HTERT RPE-1 (cell line): ENCODE data around the gene SMARCB1.

Source experiments
- in situ Hi-C: fragments of 300-500 bp; cut with MboI; formaldehyde crosslinking; loops from 4 replicates; pipeline ENCODE4 v1.14.3; 2020; ENCODE audit warnings: low sequenced_read_pairs

Gene SMARCB1

DNA sequence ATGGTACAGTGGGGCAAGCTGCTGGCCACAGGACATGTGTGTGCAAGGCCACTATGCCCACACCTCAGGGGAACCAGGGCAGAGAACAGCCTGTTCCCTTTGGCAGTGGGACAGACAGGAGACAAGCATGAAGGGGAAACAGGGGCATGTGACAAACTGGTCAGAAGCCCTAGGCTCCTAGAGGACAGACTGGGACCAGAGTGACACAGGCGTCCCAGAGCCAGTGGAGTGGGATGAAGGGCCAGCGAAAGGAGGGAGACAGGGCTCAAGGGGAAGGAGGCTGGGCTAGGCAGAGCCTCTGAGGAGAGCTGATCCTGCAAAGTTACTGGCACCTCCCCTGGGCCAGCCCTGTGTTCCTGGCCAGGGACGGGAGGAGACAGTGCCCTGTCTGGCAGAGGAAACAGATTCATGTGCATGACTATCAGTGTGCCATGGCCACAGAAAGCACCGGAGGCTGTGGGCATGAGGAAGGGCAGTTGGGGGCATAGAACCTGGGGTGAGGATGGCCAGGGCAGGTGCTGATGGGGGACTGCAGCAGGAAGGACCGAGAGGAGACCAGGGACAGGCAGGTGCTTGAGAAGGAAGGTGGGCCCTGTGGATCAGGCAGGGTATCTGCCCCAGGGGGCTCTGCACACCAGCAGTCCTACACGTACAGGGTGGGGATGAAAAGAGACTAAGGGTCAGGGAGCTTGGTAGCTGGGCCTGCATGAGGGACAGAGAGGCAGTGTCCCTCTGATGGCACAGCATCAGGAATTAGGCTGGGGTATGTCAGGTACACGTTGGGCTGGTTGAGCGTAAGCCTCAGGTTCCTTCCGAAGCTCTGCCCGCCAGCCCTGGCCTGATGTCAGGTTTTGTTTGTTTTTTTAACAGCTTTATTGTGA is 42.3 kb downstream of the SMARCB1 start:
- in situ Hi-C loops = no loop called here

GRCh38 chr22:23829845-23830372 is 43.1 kb downstream of the SMARCB1 start:
- in situ Hi-C loops = no loop called here

DNA sequence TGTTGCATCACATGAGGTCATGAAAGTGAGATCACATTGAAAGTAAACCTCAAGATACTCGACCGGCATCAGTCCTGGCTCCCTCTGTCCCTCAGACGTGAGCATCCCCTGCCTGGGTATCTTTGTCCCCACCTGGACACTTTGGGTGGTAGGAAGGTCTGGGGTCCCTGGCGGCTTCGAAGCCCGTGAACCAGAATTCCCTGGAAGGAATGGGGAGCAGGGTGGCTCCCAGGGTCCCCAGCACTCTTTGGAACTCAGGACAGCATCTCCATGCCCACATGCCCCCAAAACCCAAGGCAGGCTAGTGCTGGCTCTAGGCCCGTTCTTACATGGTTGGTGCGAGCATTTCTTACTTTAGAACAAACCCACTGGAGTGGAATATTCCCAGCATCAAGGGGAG is 44.5 kb downstream of the SMARCB1 start:
- in situ Hi-C loops = no loop called here

DNA sequence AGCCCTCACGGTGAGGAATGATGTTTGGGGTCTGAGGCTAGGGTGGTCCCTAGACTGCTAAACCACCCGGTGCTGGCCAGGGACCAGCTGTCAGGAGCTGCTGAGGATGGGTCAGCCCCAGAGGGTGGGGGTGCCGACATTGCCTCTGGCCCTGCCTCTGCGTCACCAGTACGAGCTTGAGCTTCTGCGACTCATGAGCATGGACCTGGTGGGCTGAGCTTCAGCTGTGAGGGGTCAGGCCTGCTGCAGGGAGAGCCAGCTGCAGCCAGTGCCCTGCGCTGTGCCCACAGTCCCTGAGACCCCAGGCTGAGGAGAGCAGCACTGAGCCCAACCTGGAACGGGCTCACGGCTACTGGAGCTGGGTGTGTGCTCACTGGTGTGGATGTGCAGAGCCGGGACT is 45.0 kb downstream of the SMARCB1 start:
- in situ Hi-C loops = no loop called here

- in situ Hi-C loops = no loop called here
Observed at GRCh38 chr22:23832226-23833016, 45.7 kb downstream of the SMARCB1 start.

- in situ Hi-C loops = no loop called here
Observed at GRCh38 chr22:23833017-23833751, 46.4 kb downstream of the SMARCB1 start.

DNA sequence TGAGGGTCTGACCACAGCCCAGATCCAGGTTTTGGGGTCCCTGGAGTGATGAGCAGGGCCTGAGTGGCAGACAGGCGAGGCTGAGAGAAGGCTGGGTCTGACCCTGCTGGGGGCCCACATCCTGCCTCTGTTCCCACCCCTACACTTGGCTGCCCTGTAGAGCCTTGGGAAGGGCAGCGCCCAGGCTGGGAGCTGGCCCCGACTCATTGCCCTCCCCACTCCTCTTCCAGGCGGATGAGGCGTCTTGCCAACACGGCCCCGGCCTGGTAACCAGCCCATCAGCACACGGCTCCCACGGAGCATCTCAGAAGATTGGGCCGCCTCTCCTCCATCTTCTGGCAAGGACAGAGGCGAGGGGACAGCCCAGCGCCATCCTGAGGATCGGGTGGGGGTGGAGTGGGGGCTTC is 47.1 kb downstream of the SMARCB1 start:
- in situ Hi-C loops = no loop called here

GRCh38 chr22:23834406-23834792 is 47.6 kb downstream of the SMARCB1 start:
- in situ Hi-C loops = no loop called here

GRCh38 chr22:23834793-23835483 is 48.2 kb downstream of the SMARCB1 start:
- in situ Hi-C loops = no loop called here

GRCh38 chr22:23835484-23836144 is 48.8 kb downstream of the SMARCB1 start:
- in situ Hi-C loops = no loop called here

GRCh38 chr22:23836281-23836680 is 49.5 kb downstream of the SMARCB1 start:
- in situ Hi-C loops = no loop called here

- in situ Hi-C loops = no loop called here
Observed at GRCh38 chr22:23836692-23837495, 50.1 kb downstream of the SMARCB1 start.

DNA sequence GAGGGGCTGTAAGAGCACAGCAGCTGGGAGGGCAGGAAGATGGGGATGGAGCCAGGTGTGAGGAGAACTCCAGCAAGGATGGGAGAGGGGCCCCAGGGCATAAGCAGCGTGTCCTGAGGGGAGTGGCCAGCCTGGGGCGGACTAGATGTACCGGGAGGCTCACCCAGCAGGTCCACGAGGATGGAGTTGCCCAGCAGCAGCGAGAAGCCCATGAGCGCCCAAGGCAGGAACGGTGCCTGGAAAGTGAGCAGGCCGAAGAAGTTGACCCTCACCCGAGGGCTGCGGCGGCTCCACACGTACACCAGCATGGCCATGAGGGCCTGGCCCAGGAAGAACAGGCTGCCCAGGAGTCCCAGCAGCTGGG is 50.7 kb downstream of the SMARCB1 start:
- in situ Hi-C loops = no loop called here

DNA sequence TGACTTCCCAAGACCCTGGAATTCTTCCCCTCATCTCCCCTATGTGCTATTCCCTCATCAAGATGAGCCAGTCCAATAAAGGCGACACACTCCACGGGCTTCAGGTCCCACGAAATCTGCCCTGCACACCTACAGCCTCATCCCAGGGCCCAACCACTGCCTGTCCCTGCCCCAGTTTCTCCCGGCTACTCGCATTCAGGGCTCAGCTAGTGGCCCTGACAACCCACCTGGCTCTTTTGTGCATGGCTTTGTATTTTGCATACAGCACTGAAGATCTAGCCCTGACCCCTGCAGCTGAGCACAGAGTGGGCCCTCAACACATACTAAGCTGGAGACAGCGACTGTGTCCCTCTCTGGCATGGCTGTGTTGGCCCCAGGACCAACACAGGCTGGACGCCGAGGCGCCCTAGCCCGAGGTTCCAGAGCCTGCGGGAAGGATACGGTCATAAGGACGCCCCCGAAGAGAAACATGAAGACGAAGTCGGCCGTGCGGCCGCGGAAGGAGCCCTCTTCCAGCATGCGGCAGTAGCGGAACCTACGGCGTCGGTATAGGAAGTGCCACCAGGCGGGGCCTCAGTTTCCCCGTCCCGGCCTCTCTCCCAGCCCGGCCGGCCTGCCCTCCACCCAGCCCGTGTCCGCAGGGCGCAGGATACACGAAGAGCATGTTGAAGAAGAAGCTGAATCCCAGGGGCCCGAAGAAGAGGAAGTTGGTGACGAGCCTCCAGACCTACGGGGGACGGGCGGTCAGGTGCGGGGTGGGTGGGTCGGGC is 51.3 kb downstream of the SMARCB1 start:
- in situ Hi-C loops = no loop called here

- in situ Hi-C loops = no loop called here
Observed at GRCh38 chr22:23838681-23839468, 52.1 kb downstream of the SMARCB1 start, which contains the start of gene DERL3. TSS of gene DERL3 (minus strand) at chr22:23839006. CDS start at chr22:23838987, 19 bp downstream.

- in situ Hi-C loops = no loop called here
Observed at GRCh38 chr22:23840026-23840425, 53.3 kb downstream of the SMARCB1 start.

DNA sequence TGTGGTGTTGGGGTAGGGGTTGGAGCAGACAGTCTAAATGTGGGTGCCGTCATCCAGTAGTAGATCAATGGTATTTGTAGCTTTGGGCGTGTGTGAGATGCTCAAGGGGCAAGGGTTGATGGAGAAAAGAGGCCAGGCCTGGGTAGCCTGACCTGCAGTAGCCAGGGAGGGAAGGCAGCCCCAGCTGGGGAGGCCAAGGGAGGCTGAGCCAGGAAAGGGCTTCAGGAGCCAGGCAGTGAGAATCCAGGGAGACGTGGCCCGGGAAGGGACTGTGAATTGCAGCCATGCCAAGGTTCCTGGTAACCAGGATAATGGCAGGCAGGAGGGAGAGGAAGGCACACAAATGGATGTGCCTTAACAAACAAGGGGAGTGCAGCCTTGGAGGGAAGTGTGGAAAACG is 54.5 kb downstream of the SMARCB1 start:
- in situ Hi-C loops = no loop called here
